Measurements from ENCODE around the gene THAP8.
"Not testable (repeated sequence)": the region's sequence is repeated elsewhere in the genome, so short reads cannot be mapped to it uniquely, and the experiment has no call there.

The THAP8 gene

GRCh38 chr19:36054119-36054732 is at the start of gene THAP8:
Gene THAP8, minus strand, starts transcription at chr19:36054285. Its CDS starts 68 bp downstream, at chr19:36054217.
- peak; percentile 100 for DNase-seq

- no peak for DNase-seq
Measured at GRCh38 chr19:36103040-36103626, 49.0 kb upstream of the THAP8 start.

- DNase-seq = no peak
Measured at GRCh38 chr19:36101550-36102327, 47.7 kb upstream of the THAP8 start.

- no peak for DNase-seq
Measured at GRCh38 chr19:36100476-36100875, 46.4 kb upstream of the THAP8 start.

GRCh38 chr19:36099166-36099785 is 45.2 kb upstream of the THAP8 start:
- no peak for DNase-seq

- no peak for DNase-seq
Measured at GRCh38 chr19:36097036-36097435, 43.0 kb upstream of the THAP8 start.

- no peak for DNase-seq
Measured at GRCh38 chr19:36093687-36094086, 39.6 kb upstream of the THAP8 start.

- DNase-seq = no peak
Measured at GRCh38 chr19:36093146-36093662, 39.1 kb upstream of the THAP8 start.

GRCh38 chr19:36092566-36092965 is 38.5 kb upstream of the THAP8 start:
- no peak for DNase-seq

GRCh38 chr19:36090910-36091695 is 37.0 kb upstream of the THAP8 start:
- DNase-seq = no peak

GRCh38 chr19:36089847-36090246 is 35.8 kb upstream of the THAP8 start:
- no peak for DNase-seq

GRCh38 chr19:36086326-36086725 is 32.2 kb upstream of the THAP8 start:
- DNase-seq = no peak

GRCh38 chr19:36084231-36085009 is 30.3 kb upstream of the THAP8 start:
- no peak for DNase-seq

- DNase-seq = no peak
Measured at GRCh38 chr19:36082916-36083315, 28.8 kb upstream of the THAP8 start.

- no peak for DNase-seq
Measured at GRCh38 chr19:36081894-36082293, 27.8 kb upstream of the THAP8 start.

- DNase-seq = no peak
Measured at GRCh38 chr19:36081385-36081784, 27.3 kb upstream of the THAP8 start.

- no peak for DNase-seq
Measured at GRCh38 chr19:36079389-36079945, 25.4 kb upstream of the THAP8 start.

- no peak for DNase-seq
Measured at GRCh38 chr19:36073121-36073876, 19.2 kb upstream of the THAP8 start.

GRCh38 chr19:36072081-36072480 is 18.0 kb upstream of the THAP8 start:
- DNase-seq = no peak

- not testable (repeated sequence) for DNase-seq
Measured at GRCh38 chr19:36068810-36069499, 14.9 kb upstream of the THAP8 start.

Measured in CD4-positive, alpha-beta T cell treated with Interferon alpha-2 for 1 hour (primary cell).